Stimulated activated naive CD8-positive, alpha-beta T cell treated with anti-CD3 and anti-CD28 coated beads, Interleukin-15, amount 100 ng/mL, for 72 hours (primary cell): ENCODE measurements around the gene KCNMA1.

Experiments
- ATAC-seq: fragments of 150-1000 bp; cut with Tn5 transposase; 2 replicates; pipeline ENCODE4 v1.10.0; 2021; ENCODE audit warnings: mild to moderate bottlenecking, moderate library complexity
- DNase-seq, 2 donors: peaks; one replicate each; pipeline ENCODE4 v3.0.0; 2021 to 2022
- H3K27ac Mint-ChIP-seq, 2 donors: one replicate each; pipeline ENCODE4 v1.8.0; 2022; ENCODE audit warnings: mild to moderate bottlenecking in 2 of 2, mixed read lengths in 2 of 2, moderate library complexity in 2 of 2
- H3K27me3 Mint-ChIP-seq: one replicate; pipeline ENCODE4 v1.8.0; 2022; ENCODE audit warnings: mixed read lengths
- H3K4me1 Mint-ChIP-seq: one replicate; pipeline ENCODE4 v1.8.0; 2022; ENCODE audit warnings: mild to moderate bottlenecking, mixed read lengths
- H3K4me3 Mint-ChIP-seq, 2 donors: one replicate each; pipeline ENCODE4 v1.8.0; 2022; ENCODE audit warnings: mild to moderate bottlenecking in 2 of 2, mixed read lengths in 2 of 2, moderate library complexity in 1 of 2
- H3K9me3 Mint-ChIP-seq, 2 donors: one replicate each; pipeline ENCODE4 v1.8.0; 2022; ENCODE audit warnings: mixed read lengths in 2 of 2

KCNMA1 gene

GRCh38 chr10:77104459-77104980 lies 533.1 kb downstream of the KCNMA1 start:
- H3K9me3 Mint-ChIP-seq, result no peaks in the 10 kb centered on the region
- H3K4me3 Mint-ChIP-seq, result no peak overlapping the region
- DNase-seq (no peak), ATAC-seq (no peak)
- H3K4me1 Mint-ChIP-seq, result no peaks in the 10 kb centered on the region
- H3K27me3 Mint-ChIP-seq, result peaks cover 10% of the 10 kb centered on the region
- no peak overlapping the region for H3K27ac Mint-ChIP-seq

- peaks cover 10% of the 10 kb centered on the region for H3K27me3 Mint-ChIP-seq
- no peaks in the 10 kb centered on the region for H3K4me1 Mint-ChIP-seq
- DNase-seq (no peak), ATAC-seq (no peak)
- H3K4me3 Mint-ChIP-seq, result no peak overlapping the region
- H3K27ac Mint-ChIP-seq, result no peak overlapping the region
- H3K9me3 Mint-ChIP-seq, result no peaks in the 10 kb centered on the region
Measured at GRCh38 chr10:77103213-77103612, 534.4 kb downstream of the KCNMA1 start.

GRCh38 chr10:77101341-77101740 lies 536.3 kb downstream of the KCNMA1 start:
- H3K9me3 Mint-ChIP-seq, result no peaks in the 10 kb centered on the region
- H3K4me1 Mint-ChIP-seq, result no peaks in the 10 kb centered on the region
- H3K27ac Mint-ChIP-seq, result no peak overlapping the region

GRCh38 chr10:77099136-77099535 lies 538.5 kb downstream of the KCNMA1 start:
- no peak overlapping the region for H3K4me3 Mint-ChIP-seq
- DNase-seq (no peak), ATAC-seq (no peak)
- H3K27ac Mint-ChIP-seq, result no peak overlapping the region
- peaks cover 15% of the 10 kb centered on the region for H3K27me3 Mint-ChIP-seq
- no peaks in the 10 kb centered on the region for H3K4me1 Mint-ChIP-seq
- H3K9me3 Mint-ChIP-seq, result no peaks in the 10 kb centered on the region

More at GRCh38 chr10:77101341-77101740, 536.3 kb downstream of the KCNMA1 start:
- DNase-seq (no peak), ATAC-seq (no peak)
- Mint-ChIP-seq H3K4me3 (no peak overlapping the region), H3K27me3 (peaks cover 15% of the 10 kb centered on the region)

- Mint-ChIP-seq H3K4me3 (no peak overlapping the region), H3K27me3 (peaks cover 15% of the 10 kb centered on the region), H3K4me1 (no peaks in the 10 kb centered on the region), H3K9me3 (no peaks in the 10 kb centered on the region), H3K27ac (no peak overlapping the region)
- no peak for ATAC-seq
- no peak for DNase-seq
Measured at GRCh38 chr10:77097625-77098024, 540.0 kb downstream of the KCNMA1 start.

GRCh38 chr10:77093126-77093525 lies 544.5 kb downstream of the KCNMA1 start:
- Mint-ChIP-seq H3K27me3 (peaks cover 5% of the 10 kb centered on the region), H3K4me3 (no peak overlapping the region), H3K4me1 (no peaks in the 10 kb centered on the region), H3K27ac (no peak overlapping the region), H3K9me3 (no peaks in the 10 kb centered on the region)
- no peak for DNase-seq
- ATAC-seq, result no peak

GRCh38 chr10:77091597-77092165 lies 545.9 kb downstream of the KCNMA1 start:
- H3K9me3 Mint-ChIP-seq, result no peaks in the 10 kb centered on the region

GRCh38 chr10:77090381-77091356 lies 546.9 kb downstream of the KCNMA1 start:
- no peaks in the 10 kb centered on the region for H3K4me1 Mint-ChIP-seq
- DNase-seq, result no peak
- no peak for ATAC-seq
- no peaks in the 10 kb centered on the region for H3K27me3 Mint-ChIP-seq
- H3K9me3 Mint-ChIP-seq, result no peaks in the 10 kb centered on the region
- no peak overlapping the region for H3K4me3 Mint-ChIP-seq
- no peak overlapping the region for H3K27ac Mint-ChIP-seq

More at GRCh38 chr10:77091597-77092165, 545.9 kb downstream of the KCNMA1 start:
- H3K4me3 Mint-ChIP-seq, result no peak overlapping the region
- no peak overlapping the region for H3K27ac Mint-ChIP-seq
- H3K4me1 Mint-ChIP-seq, result no peaks in the 10 kb centered on the region
- ATAC-seq (no peak), DNase-seq (no peak)
- no peaks in the 10 kb centered on the region for H3K27me3 Mint-ChIP-seq

GRCh38 chr10:77087366-77087765 lies 550.2 kb downstream of the KCNMA1 start:
- DNase-seq (no peak), ATAC-seq (no peak)
- no peaks in the 10 kb centered on the region for H3K4me1 Mint-ChIP-seq
- H3K27me3 Mint-ChIP-seq, result no peaks in the 10 kb centered on the region
- no peak overlapping the region for H3K27ac Mint-ChIP-seq
- no peak overlapping the region for H3K4me3 Mint-ChIP-seq
- H3K9me3 Mint-ChIP-seq, result no peaks in the 10 kb centered on the region

GRCh38 chr10:77086081-77086480 lies 551.5 kb downstream of the KCNMA1 start:
- H3K27ac Mint-ChIP-seq, result no peak overlapping the region
- no peaks in the 10 kb centered on the region for H3K4me1 Mint-ChIP-seq
- H3K27me3 Mint-ChIP-seq, result no peaks in the 10 kb centered on the region
- ATAC-seq (no peak), DNase-seq (no peak)
- H3K9me3 Mint-ChIP-seq, result no peaks in the 10 kb centered on the region
- no peak overlapping the region for H3K4me3 Mint-ChIP-seq

GRCh38 chr10:77085344-77085743 lies 552.3 kb downstream of the KCNMA1 start:
- no peak overlapping the region for H3K4me3 Mint-ChIP-seq
- no peaks in the 10 kb centered on the region for H3K27me3 Mint-ChIP-seq
- ATAC-seq (no peak), DNase-seq (no peak)
- no peaks in the 10 kb centered on the region for H3K4me1 Mint-ChIP-seq
- no peak overlapping the region for H3K27ac Mint-ChIP-seq
- no peaks in the 10 kb centered on the region for H3K9me3 Mint-ChIP-seq

- no peaks in the 10 kb centered on the region for H3K9me3 Mint-ChIP-seq
- no peak overlapping the region for H3K27ac Mint-ChIP-seq
- H3K4me1 Mint-ChIP-seq, result no peaks in the 10 kb centered on the region
- no peak for ATAC-seq
- no peak for DNase-seq
- no peaks in the 10 kb centered on the region for H3K27me3 Mint-ChIP-seq
- no peak overlapping the region for H3K4me3 Mint-ChIP-seq
Measured at GRCh38 chr10:77084431-77085144, 553.0 kb downstream of the KCNMA1 start.

GRCh38 chr10:77082601-77083252 lies 554.9 kb downstream of the KCNMA1 start:
- ATAC-seq (no peak), DNase-seq (no peak)
- Mint-ChIP-seq H3K4me1 (no peaks in the 10 kb centered on the region), H3K4me3 (no peak overlapping the region), H3K27ac (no peak overlapping the region), H3K27me3 (no peaks in the 10 kb centered on the region), H3K9me3 (no peaks in the 10 kb centered on the region)

- Mint-ChIP-seq H3K27ac (no peak overlapping the region), H3K4me1 (no peaks in the 10 kb centered on the region), H3K27me3 (no peaks in the 10 kb centered on the region), H3K4me3 (no peak overlapping the region), H3K9me3 (no peaks in the 10 kb centered on the region)
- ATAC-seq, result no peak
- DNase-seq, result no peak
Measured at GRCh38 chr10:77081481-77081891, 556.1 kb downstream of the KCNMA1 start.

- DNase-seq (no peak), ATAC-seq (no peak)
- Mint-ChIP-seq H3K4me3 (no peak overlapping the region), H3K27me3 (no peaks in the 10 kb centered on the region), H3K9me3 (no peaks in the 10 kb centered on the region), H3K4me1 (no peaks in the 10 kb centered on the region), H3K27ac (no peak overlapping the region)
Measured at GRCh38 chr10:77080361-77081027, 557.1 kb downstream of the KCNMA1 start.
